ENCODE results near the gene MAD1L1.

- TF ChIP-seq CTCF (IDR thresholded peaks at IDR 0.05) = no peak
- no peak for TF ChIP-seq POLR2A (IDR thresholded peaks at IDR 0.05)
Measured at GRCh38 chr7:2006921-2007381, 225.8 kb downstream of the MAD1L1 start.
